H9 (cell line): ENCODE measurements around the gene NXPH3. TPM values are rescaled to one million over a fixed set of nuclear protein-coding genes. Genes with fewer than 3 reads are reported as not detected.

Experiments used
- DNase-seq: peaks from one replicate; pipeline ENCODE4 v3.0.0-alpha.2; 2017
- H2AFZ ChIP-seq: one replicate; pipeline ENCODE4 v1.6.1; 2013; ENCODE audit warnings: mild to moderate bottlenecking, low read length, control low read depth, moderate library complexity
- H2AK5ac ChIP-seq: 2 replicates; pipeline ENCODE4 v1.6.1; 2013; ENCODE audit warnings: low read length, control low read depth, mixed read lengths; ENCODE audit not compliant: insufficient read length
- H2BK120ac ChIP-seq: one replicate; pipeline ENCODE4 v1.6.1; 2013; ENCODE audit warnings: low read depth, mild to moderate bottlenecking, low read length, control low read depth, inconsistent platforms; ENCODE audit not compliant: poor library complexity, severe bottlenecking
- H2BK12ac ChIP-seq: 2 replicates; pipeline ENCODE4 v1.6.1; 2013; ENCODE audit warnings: low read length, control low read depth, mixed read lengths, low read depth; ENCODE audit not compliant: insufficient read length
- H2BK15ac ChIP-seq: 2 replicates; pipeline ENCODE4 v1.6.1; 2013; ENCODE audit warnings: low read depth, low read length, control low read depth
- H2BK20ac ChIP-seq: one replicate; pipeline ENCODE4 v1.6.1; 2013; ENCODE audit warnings: low read depth, mild to moderate bottlenecking, low read length, control low read depth, inconsistent platforms; ENCODE audit not compliant: poor library complexity, severe bottlenecking
- H2BK5ac ChIP-seq: 2 replicates; pipeline ENCODE4 v1.6.1; 2013; ENCODE audit warnings: low read length, control low read depth, mixed read lengths; ENCODE audit not compliant: insufficient read length
- H3K14ac ChIP-seq: 2 replicates; pipeline ENCODE4 v1.6.1; 2013; ENCODE audit warnings: low read length, control low read depth; ENCODE audit not compliant: insufficient read depth
- H3K18ac ChIP-seq: 2 replicates; pipeline ENCODE4 v1.6.1; 2013; ENCODE audit warnings: low read depth, mild to moderate bottlenecking, mixed read lengths, low read length, control low read depth; ENCODE audit not compliant: insufficient read length
- H3K23ac ChIP-seq: 2 replicates; pipeline ENCODE4 v1.6.1; 2013; ENCODE audit warnings: low read length, control low read depth, mixed read lengths, low read depth; ENCODE audit not compliant: insufficient read length
- H3K23me2 ChIP-seq: 2 replicates; pipeline ENCODE4 v1.6.1; 2013; ENCODE audit warnings: low read depth, mild to moderate bottlenecking, mixed read lengths, low read length, control low read depth; ENCODE audit not compliant: insufficient read length, poor library complexity, severe bottlenecking
- H3K27ac ChIP-seq: 2 replicates; pipeline ENCODE4 v1.5.1; 2013; ENCODE audit warnings: low read length, control low read depth, mixed read lengths, low read depth; ENCODE audit not compliant: insufficient read length
- H3K27me3 ChIP-seq: 2 replicates; pipeline ENCODE4 v1.6.1; 2013; ENCODE audit warnings: low read length, control low read depth, inconsistent platforms; ENCODE audit not compliant: insufficient read depth
- H3K4ac ChIP-seq: 2 replicates; pipeline ENCODE4 v1.6.1; 2013; ENCODE audit warnings: low read depth, mild to moderate bottlenecking, control low read depth, inconsistent platforms, low read length, moderate library complexity
- H3K4me1 ChIP-seq: 2 replicates; pipeline ENCODE4 v1.6.1; 2013; ENCODE audit warnings: low read length, control low read depth, inconsistent platforms; ENCODE audit not compliant: insufficient read depth
- H3K4me2 ChIP-seq: 2 replicates; pipeline ENCODE4 v1.6.1; 2013; ENCODE audit warnings: low read length, control low read depth, mixed read lengths; ENCODE audit not compliant: insufficient read length, insufficient read depth
- H3K56ac ChIP-seq: 2 replicates; pipeline ENCODE4 v1.6.1; 2013; ENCODE audit warnings: low read depth, mild to moderate bottlenecking, mixed read lengths, low read length, control low read depth; ENCODE audit not compliant: insufficient read length
- H3K79me1 ChIP-seq: 2 replicates; pipeline ENCODE4 v1.6.1; 2013; ENCODE audit warnings: low read depth, mild to moderate bottlenecking, moderate library complexity, low read length, control low read depth, inconsistent platforms; ENCODE audit not compliant: insufficient read depth, poor library complexity, severe bottlenecking
- H3K79me2 ChIP-seq: 2 replicates; pipeline ENCODE4 v1.6.1; 2013; ENCODE audit warnings: low read length, control low read depth, inconsistent platforms; ENCODE audit not compliant: insufficient read depth
- H3K9ac ChIP-seq: 2 replicates; pipeline ENCODE4 v1.6.1; 2013; ENCODE audit warnings: low read length, control low read depth, mixed read lengths; ENCODE audit not compliant: insufficient read length; ENCODE audit errors: extremely low read depth
- H3K9me3 ChIP-seq: one replicate; pipeline ENCODE4 v1.6.1; 2013; ENCODE audit warnings: low read depth, low read length, inconsistent platforms; ENCODE audit not compliant: control insufficient read depth
- H3T11ph ChIP-seq: one replicate; pipeline ENCODE4 v1.6.1; 2013; ENCODE audit warnings: mild to moderate bottlenecking, low read length, control low read depth, inconsistent platforms
- H4K20me1 ChIP-seq: one replicate; pipeline ENCODE4 v1.6.1; 2013; ENCODE audit not compliant: control insufficient read depth, insufficient read length, insufficient read depth
- H4K5ac ChIP-seq: 2 replicates; pipeline ENCODE4 v1.6.1; 2013; ENCODE audit warnings: low read depth, mild to moderate bottlenecking, mixed read lengths, low read length, control low read depth; ENCODE audit not compliant: insufficient read length
- H4K8ac ChIP-seq: replicated peaks from 2 replicates; pipeline ENCODE4 v1.6.1; 2013; ENCODE audit warnings: low read length, control low read depth, mixed read lengths, low read depth; ENCODE audit not compliant: insufficient read length
- H4K91ac ChIP-seq: 2 replicates; pipeline ENCODE4 v1.6.1; 2013; ENCODE audit warnings: low read depth, mild to moderate bottlenecking, moderate library complexity, mixed read lengths, low read length, control low read depth; ENCODE audit not compliant: insufficient read length
- H3K27ac Mint-ChIP-seq, 3 experiments: 2 replicates in 2 of 3; 3 replicates in 1 of 3; pipeline ENCODE4 v1.8.0; 2020 to 2021; ENCODE audit warnings: mixed read lengths in 3 of 3, mild to moderate bottlenecking in 1 of 3, moderate library complexity in 1 of 3
- H3K27me3 Mint-ChIP-seq: 2 replicates; pipeline ENCODE4 v1.8.0; 2021; ENCODE audit warnings: low read depth, mild to moderate bottlenecking, moderate library complexity, mixed read lengths
- H3K36me3 Mint-ChIP-seq, 3 experiments: 2 replicates in 2 of 3; 3 replicates in 1 of 3; pipeline ENCODE4 v1.8.0; 2020 to 2021; ENCODE audit warnings: low read depth in 3 of 3, mixed read lengths in 3 of 3; ENCODE audit not compliant: insufficient read depth in 1 of 3
- H3K4me1 Mint-ChIP-seq, 2 experiments: 2 replicates each; pipeline ENCODE4 v1.8.0; 2020; ENCODE audit warnings: mixed read lengths in 2 of 2
- H3K4me3 Mint-ChIP-seq, 2 experiments: 2 replicates in 1 of 2; 3 replicates in 1 of 2; pipeline ENCODE4 v1.8.0; 2020 to 2021; ENCODE audit warnings: mild to moderate bottlenecking in 2 of 2, mixed read lengths in 2 of 2, moderate library complexity in 1 of 2
- H3K9me3 Mint-ChIP-seq, 2 experiments: 2 replicates in 1 of 2; 3 replicates in 1 of 2; pipeline ENCODE4 v1.8.0; 2020; ENCODE audit warnings: mild to moderate bottlenecking in 2 of 2, mixed read lengths in 2 of 2, moderate library complexity in 1 of 2
- CTCF ChIP-seq: fragments of 200-600 bp; sonication (generic); conservative IDR thresholded peaks from 3 replicates; pipeline ENCODE4 v1.8.0; 2021; ENCODE audit warnings: antibody characterized with exemption, mild to moderate bottlenecking
- WGBS: extraction: QIAGEN DNeasy Blood & Tissue Kit; methylation state at CpG from one replicate; pipeline ENCODE4 v1.1.7; 2013; ENCODE audit warnings: missing lambda C conversion rate, low lambda C conversion rate, mixed read lengths; ENCODE audit not compliant: insufficient read length; ENCODE audit errors: extremely low coverage; 5-methylcytosine and 5-hydroxymethylcytosine counted together
- total RNA-seq: library from RNA; stranded (reverse); gene quantifications from 2 replicates; pipeline ENCODE4 v1.2.1, GENCODE V29; 2021

The NXPH3 gene
- total RNA-seq, 1 experiment from 2014 or later = 1.3 TPM

GRCh38 chr17:49596613-49597244, 21.1 kb downstream of the NXPH3 start:
- H3K27ac Mint-ChIP-seq = no peak overlapping the region
- peaks cover 8 to 16% of the 10 kb centered on the region in 2 experiments for H3K4me1 Mint-ChIP-seq
- H2AFZ ChIP-seq = no peak overlapping the region
- H3K9me3 ChIP-seq = no peaks in the 10 kb centered on the region
- no peak overlapping the region for H2BK20ac ChIP-seq
- H4K20me1 ChIP-seq = no peaks in the 10 kb centered on the region
- H3K14ac ChIP-seq = no peak overlapping the region
- no peak overlapping the region for H3K23ac ChIP-seq
- H3K9me3 Mint-ChIP-seq = no peaks in the 10 kb centered on the region
- TF ChIP-seq CTCF = no peak
- no peak overlapping the region for H2BK12ac ChIP-seq
- H3K18ac ChIP-seq = no peak overlapping the region
- H2AK5ac ChIP-seq = no peak overlapping the region
- DNase-seq = no peak
- no peak overlapping the region for H3T11ph ChIP-seq
- H3K4me2 ChIP-seq = no peak overlapping the region
- H3K4ac ChIP-seq = no peak overlapping the region
- no peak overlapping the region for H4K8ac ChIP-seq
- no peaks in the 10 kb centered on the region for H3K27me3 Mint-ChIP-seq
- no peak overlapping the region for H3K56ac ChIP-seq
- no peak overlapping the region for H3K4me3 Mint-ChIP-seq
- no CpG with 5 or more reads among the region's 6 CpGs for WGBS
- 0 out of 2 replicates have a peak, but pooled peaks cover 3% of the 10 kb centered on the region for H3K4me1 ChIP-seq
- no peak overlapping the region for H3K9ac ChIP-seq
- no peaks in the 10 kb centered on the region for H3K79me1 ChIP-seq
- H2BK15ac ChIP-seq = no peak overlapping the region
- H3K27ac ChIP-seq = no peak overlapping the region
- no peaks in the 10 kb centered on the region for H3K27me3 ChIP-seq
- H4K91ac ChIP-seq = no peak overlapping the region
- peaks cover 4 to 39% (median 34%) of the 10 kb centered on the region in 3 experiments; a peak in 5 of 7 replicates for H3K36me3 Mint-ChIP-seq
- no peak overlapping the region for H2BK5ac ChIP-seq
- H4K5ac ChIP-seq = no peak overlapping the region
- H2BK120ac ChIP-seq = no peak overlapping the region
- H3K79me2 ChIP-seq = no peaks in the 10 kb centered on the region
- no peaks in the 10 kb centered on the region for H3K23me2 ChIP-seq
